Left ventricle myocardium superior (tissue), 1 donor: ENCODE data around the gene AK9. TPM values are rescaled to one million over a fixed set of nuclear protein-coding genes. Genes with fewer than 3 reads are reported as not detected.
A peak's percentile ranks its signal among the peaks of the same experiment; 100 is the strongest.
"Not testable (repeated sequence)": the region's sequence is repeated elsewhere in the genome, so short reads cannot be mapped to it uniquely, and the experiment has no call there.

Source experiments
- ATAC-seq: fragments of 200-7000 bp; cut with Tn5 transposase; one replicate; pipeline ENCODE4 v1.9.1; 2020; ENCODE audit warnings: mild to moderate bottlenecking, moderate library complexity
- DNase-seq: peaks from one replicate; pipeline ENCODE4 v3.0.0-alpha.2; 2020
- intact Hi-C: fragments of 100-400 bp; cut with micrococcal nuclease; formaldehyde crosslinking; loops from one replicate; pipeline ENCODE4 v1.11.0; 2022
- total RNA-seq: library from RNA; stranded (reverse); fragmentation: NEBNext Ultra II Directional; extraction: Animal tissue kit (Norgen Biotek cat#: 25700); gene quantifications from one replicate; pipeline ENCODE4 v1.2.1, GENCODE V29; 2021
- donor health status: DM: no; HTN: yes; CAD: no; lungs with severe emphysema.

AK9 gene
- total RNA-seq, 1 donor from 2014 or later, result 11.7 TPM

DNA sequence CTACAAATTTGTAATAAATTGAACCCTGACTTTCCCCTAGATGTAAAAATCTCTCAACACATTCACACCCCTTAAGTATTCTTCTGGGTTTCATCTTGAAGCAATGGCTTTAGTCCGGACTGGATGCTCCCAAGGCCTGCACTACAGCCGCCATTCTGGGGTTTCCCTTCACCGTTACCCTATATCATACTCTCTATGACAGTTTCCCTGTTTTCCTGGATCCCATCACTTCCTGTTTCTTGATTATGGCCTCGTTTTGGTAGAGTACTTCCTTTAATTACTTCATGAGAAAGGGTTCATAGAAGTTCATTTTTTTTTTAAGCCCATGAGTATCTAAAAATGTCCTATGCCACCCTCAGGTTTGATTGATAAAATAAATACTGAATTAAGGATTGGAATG lies 11.8 kb upstream of the AK9 start:
- no peak for DNase-seq
- intact Hi-C loops, result no loop called here
- ATAC-seq, result peak; percentile 24

GRCh38 chr6:109701774-109702173 lies 10.8 kb upstream of the AK9 start:
- ATAC-seq (peak; percentile 18), DNase-seq (no peak)
- intact Hi-C loops, result no loop called here

DNA sequence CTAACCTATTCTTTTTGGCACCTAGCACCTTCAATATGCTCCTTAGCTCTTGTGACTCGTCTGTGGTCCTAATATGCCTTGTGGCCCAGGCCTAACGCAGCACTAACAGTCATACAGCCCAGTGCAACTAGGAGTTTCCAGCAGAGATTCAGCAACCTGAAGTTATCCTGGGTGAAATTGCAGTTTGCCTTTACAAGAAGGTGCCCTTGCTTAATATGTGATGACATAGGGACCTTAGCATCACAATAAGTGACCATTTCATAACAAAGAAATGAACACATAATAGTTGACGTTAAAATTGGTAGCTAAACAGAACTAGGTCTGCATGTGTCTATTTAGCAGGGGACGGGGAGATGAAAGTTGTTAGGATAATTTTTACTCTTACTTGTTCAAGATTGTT lies 10.2 kb upstream of the AK9 start:
- no peak for ATAC-seq
- no peak for DNase-seq
- intact Hi-C loops, result no loop called here

- intact Hi-C loops, result no loop called here
- ATAC-seq (no peak), DNase-seq (no peak)
Observed at GRCh38 chr6:109696355-109696754, 5.4 kb upstream of the AK9 start.

DNA sequence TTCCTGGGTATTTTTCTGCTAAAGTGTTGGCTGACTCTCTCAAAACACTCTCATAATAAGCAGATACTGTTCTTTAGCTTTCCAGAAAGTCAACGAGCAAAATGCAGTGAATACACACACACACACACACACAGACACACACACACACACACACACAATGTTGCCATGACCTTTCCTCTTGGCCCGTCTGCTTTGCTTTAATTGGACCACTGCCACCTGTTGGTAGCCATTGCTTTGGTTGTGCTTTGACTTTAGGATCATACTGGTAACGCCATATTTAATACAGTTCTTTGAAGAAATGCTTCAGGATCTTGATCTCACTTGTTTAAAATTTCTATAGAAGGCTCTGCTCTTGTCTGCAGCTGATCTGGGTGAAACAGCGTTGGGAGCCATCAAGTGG lies 4.5 kb upstream of the AK9 start:
- ATAC-seq, result no peak
- intact Hi-C loops, result no loop called here
- DNase-seq, result no peak

DNA sequence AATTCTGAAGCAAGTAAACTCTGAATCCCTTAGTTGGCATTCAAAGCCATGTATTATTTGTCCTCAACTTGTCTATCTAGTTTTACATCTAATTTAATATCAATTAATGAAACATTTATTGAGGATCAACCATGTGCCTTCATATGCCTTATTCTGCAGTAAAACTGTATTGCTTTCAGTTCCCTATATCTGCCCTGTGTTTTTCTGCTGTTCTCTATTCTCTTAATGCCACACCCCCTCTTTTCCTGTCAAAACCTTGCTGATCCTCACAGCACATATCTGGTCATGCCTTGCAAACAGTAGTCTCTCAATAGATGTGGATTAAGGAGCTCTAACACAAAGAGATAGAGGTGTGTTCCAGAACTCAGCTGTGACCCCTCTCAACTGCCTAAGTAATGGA lies 2.1 kb upstream of the AK9 start:
- no peak for ATAC-seq
- intact Hi-C loops, result no loop called here
- DNase-seq, result no peak

DNA sequence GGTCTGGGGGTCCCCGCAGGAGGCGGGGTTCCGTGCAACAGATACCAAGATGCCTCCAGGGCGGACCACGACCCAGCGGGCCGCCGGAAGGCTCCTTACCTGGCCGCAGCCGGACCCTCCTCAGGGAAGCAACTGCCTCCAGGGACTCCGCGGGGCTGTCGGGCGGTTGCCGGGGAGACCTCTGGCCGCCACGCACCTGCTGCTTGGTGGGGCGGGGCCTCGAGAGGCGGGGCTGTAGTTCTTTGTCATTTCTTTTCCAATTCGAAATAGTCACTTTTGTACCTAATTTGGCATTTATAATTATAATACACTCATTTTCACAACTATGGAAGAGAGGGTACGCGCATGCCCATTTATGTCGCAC lies 647 bp downstream of the AK9 start:
- intact Hi-C loops, result no loop called here
- DNase-seq, result peak; percentile 71
- peak; percentile 62 for ATAC-seq

DNA sequence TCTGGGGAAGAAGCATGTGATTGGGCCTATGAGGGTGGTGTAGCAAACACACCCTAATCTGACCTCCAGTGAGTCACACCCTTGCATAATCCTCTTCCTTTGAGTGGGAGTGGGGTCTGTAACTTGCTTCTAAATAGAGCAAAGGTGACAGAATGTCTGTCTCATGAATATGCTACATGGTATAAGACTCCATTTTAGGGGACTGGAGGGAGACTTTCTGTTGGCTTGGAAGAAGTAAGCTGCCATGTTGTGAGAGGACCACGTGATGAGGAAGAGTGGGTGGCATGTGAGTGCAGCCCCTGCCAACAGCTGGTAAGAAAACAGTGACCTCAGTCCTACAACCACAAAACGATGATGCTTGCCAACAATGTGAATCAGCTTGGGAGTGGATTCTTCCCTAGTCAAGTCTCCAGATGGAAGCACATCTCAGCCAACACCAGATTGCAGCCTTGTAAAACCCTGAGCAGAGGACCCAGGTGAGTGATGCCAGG lies 3.7 kb downstream of the AK9 start:
- DNase-seq (no peak), ATAC-seq (no peak)
- intact Hi-C loops, result no loop called here

- no peak for ATAC-seq
- intact Hi-C loops, result no loop called here
Observed at GRCh38 chr6:109686566-109687265, 4.3 kb downstream of the AK9 start.

DNA sequence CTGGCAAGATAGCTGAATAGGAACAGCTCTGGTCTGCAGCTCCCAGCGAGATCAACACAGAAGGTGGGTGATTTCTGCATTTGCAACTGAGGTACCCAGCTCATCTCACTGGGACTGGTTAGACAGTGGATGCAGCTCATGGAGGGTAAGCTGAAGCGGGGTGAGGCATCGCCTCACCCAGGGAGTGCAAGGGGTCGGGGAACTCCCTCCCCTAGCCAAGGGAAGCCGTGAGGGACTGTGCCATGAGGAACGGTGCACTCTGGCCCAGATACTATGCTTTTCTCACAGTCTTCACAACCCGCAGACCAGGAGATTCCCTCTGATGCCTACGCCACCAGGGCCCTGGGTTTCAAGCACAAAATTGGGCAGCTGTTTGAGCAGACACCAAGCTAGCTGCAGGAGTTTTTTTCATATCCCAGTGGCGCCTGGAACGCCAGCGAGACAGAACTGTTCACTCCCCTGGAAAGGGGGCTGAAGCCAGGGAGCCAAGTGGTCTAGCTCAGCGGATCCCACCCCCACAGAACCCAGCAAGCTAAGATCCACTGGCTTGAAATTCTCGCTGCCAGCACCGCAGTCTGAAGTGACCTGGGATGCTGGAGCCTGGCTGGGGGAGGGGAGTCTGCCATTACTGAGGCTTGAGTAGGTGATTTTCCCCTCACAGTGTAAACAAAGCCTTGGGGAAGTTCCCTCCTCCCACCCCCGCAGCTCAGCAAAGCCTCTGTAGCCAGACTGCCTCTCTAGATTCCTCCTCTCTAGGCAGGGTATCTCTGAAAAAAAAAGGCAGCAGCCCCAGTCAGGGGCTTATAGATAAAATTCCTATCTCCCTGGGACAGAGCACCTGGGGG lies 12.1 kb downstream of the AK9 start:
- ATAC-seq, DNase-seq, intact Hi-C loops: not testable (repeated sequence)

More at GRCh38 chr6:109686566-109687265, 4.3 kb downstream of the AK9 start:
- DNase-seq, result no peak

DNA sequence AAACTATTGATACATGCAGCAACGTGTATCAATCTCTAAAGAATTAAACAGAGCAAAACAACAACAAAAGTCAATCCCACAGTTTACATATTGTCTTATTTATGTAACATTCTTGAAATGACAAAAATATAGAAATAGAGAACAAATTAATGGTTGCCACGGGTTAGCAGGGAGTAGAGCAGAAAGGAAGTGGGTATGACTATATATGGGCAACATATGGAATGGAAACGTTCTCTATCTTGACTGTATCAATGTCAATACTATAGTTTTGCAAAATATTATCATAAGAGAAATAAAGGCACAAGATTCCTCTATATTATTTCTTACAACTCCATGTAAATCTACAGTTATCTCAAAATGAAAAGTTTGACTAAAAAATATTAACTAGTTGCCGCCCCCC lies 12.8 kb downstream of the AK9 start:
- ATAC-seq (no peak), DNase-seq (no peak)
- intact Hi-C loops, result no loop called here

DNA sequence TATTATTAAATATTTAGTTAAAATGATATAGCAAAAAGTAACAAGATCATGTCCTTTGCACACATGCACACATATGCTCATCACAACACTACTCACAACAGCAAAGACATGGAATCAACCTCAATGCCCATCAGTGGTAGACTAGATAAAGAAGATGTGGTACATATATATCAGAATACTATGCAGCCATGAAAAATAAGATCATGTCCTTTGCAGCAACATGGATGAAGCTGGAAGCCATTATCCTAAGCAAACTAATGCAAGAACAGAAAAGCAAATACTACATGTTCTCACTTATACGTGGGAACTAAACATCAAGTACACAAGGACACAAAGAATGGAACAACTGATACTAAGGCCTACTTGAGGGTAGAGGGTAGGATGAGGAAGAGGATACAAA lies 14.3 kb downstream of the AK9 start:
- no peak for ATAC-seq
- intact Hi-C loops, result no loop called here
- no peak for DNase-seq

- ATAC-seq, result no peak
- no peak for DNase-seq
- intact Hi-C loops, result no loop called here
Observed at GRCh38 chr6:109672839-109673238, 18.2 kb downstream of the AK9 start.

GRCh38 chr6:109672175-109672574 lies 18.8 kb downstream of the AK9 start:
- ATAC-seq (no peak), DNase-seq (no peak)
- intact Hi-C loops, result no loop called here

GRCh38 chr6:109671733-109672132 lies 19.3 kb downstream of the AK9 start:
- DNase-seq, result no peak
- intact Hi-C loops, result no loop called here
- ATAC-seq, result no peak

- DNase-seq (no peak), ATAC-seq (no peak)
- intact Hi-C loops, result no loop called here
Observed at GRCh38 chr6:109669811-109670210, 21.2 kb downstream of the AK9 start.

DNA sequence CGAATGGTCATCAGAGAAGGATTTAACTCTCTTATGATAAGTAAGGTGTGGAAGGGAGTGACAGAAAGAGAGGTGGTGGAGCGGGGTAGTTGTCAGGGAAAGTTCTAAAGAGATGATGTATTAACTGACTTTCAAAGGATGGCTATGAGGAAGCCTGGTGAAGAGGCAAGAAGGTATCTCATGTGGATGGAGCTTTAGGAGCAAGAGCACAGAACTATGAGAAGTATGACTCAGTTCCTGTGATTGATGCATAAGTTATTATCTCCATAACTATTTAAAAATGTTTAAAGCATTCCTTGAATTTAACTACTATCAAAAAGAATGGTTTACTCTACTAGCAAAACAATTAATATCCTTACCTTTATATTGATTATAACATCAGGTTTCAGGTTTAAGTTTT lies 28.8 kb downstream of the AK9 start:
- ATAC-seq (no peak), DNase-seq (no peak)
- intact Hi-C loops, result no loop called here

DNA sequence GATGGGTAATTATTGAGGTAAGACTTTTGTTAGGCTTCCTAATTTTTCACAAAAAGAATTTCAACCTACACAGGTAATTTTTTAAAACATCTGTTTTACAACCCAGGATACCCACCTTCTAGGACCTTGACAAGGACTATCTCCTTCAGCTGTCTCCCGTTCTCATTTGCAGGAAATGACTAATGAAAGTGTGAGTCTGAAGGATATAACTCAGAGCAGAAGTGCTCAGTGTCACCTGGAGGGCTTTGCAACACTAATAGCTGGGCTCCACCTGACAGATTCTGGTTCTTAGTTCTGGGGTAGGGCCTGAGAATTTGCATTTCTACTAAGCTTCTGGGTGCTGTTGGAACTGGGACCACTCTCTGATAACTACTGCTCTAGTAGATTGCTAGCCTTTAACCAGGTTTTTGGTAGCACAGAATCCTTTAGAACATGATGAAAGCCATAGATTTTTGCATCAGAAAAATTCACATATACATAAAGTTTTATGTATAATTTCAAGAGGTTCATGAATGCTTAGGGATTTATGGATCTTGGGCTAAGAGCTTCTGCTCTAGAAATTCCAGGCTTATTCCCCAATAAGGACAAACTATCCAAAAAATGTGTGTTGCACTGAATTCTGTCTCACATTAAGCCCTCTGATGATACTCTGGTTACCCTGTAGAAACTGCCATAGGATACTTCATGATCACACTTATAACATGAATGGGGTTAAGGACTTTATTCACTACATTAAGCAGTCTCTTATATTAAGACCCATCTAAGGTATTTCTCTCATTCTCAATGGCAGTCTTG lies 30.3 kb downstream of the AK9 start:
- no peak for DNase-seq
- intact Hi-C loops, result no loop called here
- no peak for ATAC-seq

DNA sequence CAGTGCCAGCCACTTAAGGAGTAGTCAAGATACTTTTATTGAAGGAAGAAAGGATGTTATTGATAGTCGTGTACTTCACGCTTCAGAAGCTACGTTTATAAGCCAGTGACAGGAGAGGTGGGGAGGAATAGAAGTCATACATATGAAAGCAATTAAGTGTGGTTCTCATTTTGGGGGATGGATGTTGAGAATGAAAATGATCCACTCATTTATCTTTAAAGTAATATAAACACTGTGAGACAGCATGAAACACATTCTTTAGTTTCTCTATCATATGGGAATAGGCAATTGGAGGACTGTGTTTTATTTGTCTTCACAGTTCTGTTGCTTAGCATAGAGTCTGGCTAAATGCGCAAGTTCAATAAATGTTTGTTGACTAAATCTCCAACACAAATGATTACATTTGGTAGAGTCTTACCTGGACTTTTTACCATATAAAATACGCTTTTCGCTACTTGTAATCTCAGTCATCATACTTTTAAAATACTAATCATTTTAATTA lies 35.2 kb downstream of the AK9 start:
- no peak for ATAC-seq
- DNase-seq, result no peak
- intact Hi-C loops, result no loop called here

GRCh38 chr6:109653264-109653663 lies 37.7 kb downstream of the AK9 start:
- DNase-seq (no peak), ATAC-seq (no peak)
- intact Hi-C loops, result no loop called here
